ENCODE data around the gene PDE6D. TPM values are rescaled to one million over a fixed set of nuclear protein-coding genes. Genes with fewer than 3 reads are reported as not detected.
A peak's percentile ranks its signal among the peaks of the same experiment; 100 is the strongest.

Gene PDE6D
- total RNA-seq, 1 experiment from 2014 or later, result 68.2 TPM

DNA sequence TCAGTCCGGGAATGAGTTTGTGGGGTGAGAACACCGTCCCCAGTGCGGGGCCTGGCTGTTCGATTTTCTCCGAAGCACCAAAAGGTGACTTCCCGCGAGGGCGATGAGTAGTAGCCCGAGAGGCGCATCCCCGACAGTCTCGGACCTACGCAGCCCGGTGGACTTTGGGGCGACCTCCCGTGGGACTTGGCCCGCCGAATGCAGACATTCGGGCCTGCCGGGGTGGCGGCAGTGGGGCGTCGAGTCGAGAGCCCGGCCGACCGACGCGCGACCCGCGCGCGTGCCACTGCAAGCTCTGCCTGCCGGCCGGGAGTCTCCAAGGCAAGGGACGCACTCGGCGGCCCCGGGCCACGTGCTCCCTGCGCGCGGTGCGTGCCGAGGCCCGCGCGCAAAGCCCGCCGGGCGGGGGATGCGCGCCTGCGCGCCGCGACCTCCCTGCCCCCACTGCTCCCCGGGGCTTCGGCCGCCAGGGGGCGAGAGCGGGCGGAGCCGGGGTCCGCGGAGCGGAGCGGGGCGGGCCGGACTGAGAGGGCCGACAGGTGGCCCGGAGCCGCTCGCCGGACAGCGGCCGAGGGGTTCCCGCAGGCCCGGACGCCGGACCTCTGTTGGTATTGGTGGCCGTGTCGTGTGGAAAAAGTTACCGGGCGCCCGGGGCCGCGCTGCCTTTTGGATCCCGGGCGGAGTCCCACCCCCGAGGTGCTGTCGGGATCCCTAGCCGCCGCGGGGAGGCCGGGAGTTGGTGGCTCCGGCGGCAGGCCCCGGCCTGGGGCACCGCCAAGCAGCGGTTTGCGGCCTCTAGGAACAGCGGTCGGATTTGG is 70.9 kb downstream of the PDE6D start:
- DNase-seq (ENCODE audit: low spot score), result peak; percentile 67
- in situ Hi-C loops (cut with HindIII; ENCODE audit: low sequenced_read_pairs), result no loop called here

DNA sequence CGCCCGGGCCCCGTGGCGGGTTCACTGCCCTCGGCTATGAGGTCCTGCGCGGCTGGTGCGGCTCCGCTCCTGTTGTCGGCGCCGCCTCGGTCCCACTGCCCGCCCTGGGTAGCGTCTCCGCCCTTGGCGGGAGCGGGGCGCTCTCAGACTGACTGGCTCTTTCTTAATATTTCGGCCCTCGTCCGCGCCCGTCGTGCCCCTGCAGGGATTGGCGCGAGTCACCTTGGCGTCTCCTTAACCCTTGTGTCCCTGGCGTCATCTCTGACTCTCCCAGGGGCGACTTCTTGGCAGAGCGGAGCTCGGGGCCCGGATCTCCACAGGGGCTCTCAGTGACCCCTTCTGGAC is 71.5 kb downstream of the PDE6D start:
- peak; percentile 52 for DNase-seq (ENCODE audit: low spot score)
- in situ Hi-C loops (cut with HindIII; ENCODE audit: low sequenced_read_pairs), result no loop called here

DNA sequence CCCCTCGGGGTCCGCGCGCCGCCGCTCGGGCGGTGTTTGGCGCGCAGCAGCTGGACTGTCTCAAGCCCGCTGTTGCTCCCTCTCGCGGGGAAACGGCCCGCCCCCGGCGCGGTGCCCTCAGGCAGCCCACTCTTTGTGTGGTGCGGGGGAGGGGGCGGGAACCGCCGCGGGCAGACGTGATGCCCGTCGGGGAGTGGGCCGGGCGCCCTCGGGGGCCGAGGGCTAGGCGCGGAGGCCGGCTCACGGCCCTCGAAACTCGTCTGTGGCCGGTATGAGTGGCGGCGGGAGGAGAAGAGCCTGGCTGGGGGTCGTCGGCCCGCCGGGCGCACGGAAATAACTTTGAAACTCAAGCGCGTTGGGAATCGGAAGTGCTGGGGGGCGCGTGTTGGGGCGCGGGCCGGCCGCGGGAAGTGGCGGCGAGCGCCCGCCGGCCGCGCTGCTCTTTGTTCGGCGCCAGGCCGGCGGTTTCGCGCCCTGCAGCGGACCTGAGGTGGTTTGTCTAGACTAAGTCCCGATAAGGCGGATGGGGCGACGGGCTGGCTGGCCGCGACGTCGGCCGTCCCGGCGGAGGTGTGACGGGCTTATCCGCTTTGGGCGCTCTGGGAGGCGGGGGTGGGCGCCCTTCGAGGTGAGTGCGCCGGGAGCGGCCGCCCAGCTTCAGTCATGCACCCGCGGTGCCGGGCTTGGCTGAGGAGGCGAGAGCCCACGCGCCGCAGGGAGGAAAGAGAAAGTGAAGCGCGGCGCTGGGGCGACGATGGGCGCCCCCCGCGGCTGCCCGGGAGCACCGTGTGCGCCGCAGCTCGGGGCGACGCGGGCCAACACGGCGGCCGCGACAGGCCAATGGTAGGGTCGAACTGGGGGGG is 72.1 kb downstream of the PDE6D start:
- in situ Hi-C loops (cut with HindIII; ENCODE audit: low sequenced_read_pairs), result no loop called here
- no peak for DNase-seq (ENCODE audit: low spot score)

DNA sequence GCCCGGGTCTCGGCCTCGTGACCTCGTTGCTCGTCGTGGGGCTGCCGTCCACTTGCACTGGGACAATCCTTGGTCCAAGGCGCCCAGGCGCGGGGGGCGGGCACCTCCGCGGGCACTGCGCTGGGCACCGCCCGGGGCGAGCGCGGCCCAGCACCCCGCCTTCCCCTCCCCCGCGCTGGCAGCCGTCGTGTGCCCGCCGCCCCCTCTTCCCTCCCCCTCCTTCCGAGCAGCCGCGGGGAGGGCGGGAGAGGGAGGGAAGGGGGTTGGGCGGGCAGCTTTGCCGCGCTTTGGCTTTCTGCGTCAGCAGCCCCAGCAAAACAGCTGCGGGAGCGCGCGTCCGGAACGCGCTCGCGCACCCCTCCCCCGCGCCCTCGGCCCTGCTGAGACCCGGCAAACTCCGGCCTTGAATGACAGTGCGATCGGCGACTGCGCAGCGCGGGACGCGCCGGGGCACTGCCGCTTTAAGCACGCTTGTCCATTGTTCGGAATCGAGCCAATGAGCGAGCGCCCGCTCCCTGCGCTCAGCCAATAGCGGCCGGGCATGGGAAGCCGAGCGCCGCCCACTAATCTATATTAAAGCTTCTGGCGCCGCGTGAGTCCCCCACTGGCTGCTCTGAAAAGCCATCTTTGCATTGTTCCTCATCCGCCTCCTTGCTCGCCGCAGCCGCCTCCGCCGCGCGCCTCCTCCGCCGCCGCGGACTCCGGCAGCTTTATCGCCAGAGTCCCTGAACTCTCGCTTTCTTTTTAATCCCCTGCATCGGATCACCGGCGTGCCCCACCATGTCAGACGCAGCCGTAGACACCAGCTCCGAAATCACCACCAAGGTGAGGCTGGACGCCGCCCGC is 72.9 kb downstream of the PDE6D start, which contains the start of gene PTMA:
Gene PTMA, plus strand, starts transcription at position 599 of the 846 bp plus-strand sequence. Its CDS starts 182 bp downstream, at position 781.
- in situ Hi-C loops (cut with HindIII; ENCODE audit: low sequenced_read_pairs), result no loop called here
- peak; percentile 99 for DNase-seq (ENCODE audit: low spot score)

DNA sequence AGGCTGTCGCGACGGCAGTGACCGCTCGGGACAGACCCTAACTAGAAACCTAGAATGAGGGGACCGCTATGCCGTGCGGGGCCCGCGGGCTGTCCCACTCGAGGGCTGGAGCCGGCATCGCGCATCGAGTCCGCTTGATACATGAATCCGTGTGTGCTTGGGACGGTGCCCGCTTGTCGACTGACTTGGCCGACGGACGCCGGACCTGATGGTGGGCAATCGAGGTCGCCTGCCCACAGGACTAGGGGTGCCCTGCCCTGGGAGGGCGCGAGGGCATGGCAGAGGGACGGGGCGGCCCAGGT is 73.5 kb downstream of the PDE6D start:
- no peak for DNase-seq (ENCODE audit: low spot score)
- in situ Hi-C loops (cut with HindIII; ENCODE audit: low sequenced_read_pairs), result no loop called here

DNA sequence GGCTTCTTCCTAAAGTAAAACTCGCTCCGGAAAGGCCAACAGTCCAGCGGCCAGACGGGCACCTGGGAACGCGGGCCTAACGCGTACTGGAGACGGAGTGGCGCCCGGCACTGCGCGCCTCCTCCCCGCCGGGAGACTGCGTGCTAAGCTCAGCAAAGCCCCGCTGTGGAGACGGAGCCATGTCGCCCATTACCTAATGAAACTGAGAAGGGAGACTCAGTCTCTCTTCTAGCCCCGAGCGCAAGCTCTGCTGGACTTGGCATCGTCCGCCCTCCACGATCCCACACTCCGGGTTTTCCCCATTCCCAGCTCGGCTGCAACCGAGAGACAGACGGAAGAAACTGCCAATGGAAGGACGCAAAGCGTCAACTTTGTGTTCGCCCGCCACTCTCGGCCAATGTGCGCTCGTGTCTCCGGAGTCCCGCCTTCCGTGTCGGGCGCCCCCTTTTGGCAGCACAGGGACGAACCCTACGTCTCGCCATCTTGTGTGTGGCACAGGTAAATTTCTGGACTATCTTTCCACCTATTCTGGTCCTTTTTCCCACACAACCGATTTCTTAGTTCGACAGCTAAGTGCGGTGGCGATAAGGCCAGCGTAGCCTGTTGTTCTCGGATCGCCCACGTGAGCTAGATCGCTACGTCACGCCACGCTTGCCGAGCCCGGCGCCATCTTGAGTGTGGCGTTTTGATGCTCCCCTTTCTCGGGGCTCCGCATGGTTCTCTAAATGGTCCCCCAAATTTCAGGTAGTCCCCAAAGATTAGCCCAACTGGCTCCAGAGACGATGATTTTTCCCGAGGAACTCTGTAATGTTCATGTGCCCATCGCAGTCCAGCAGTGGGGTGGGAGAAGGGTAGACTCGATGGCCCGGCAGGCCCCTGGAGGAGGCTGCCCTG is 74.1 kb downstream of the PDE6D start:
- peak; percentile 99 for DNase-seq (ENCODE audit: low spot score)
- in situ Hi-C loops (cut with HindIII; ENCODE audit: low sequenced_read_pairs), result no loop called here

DNA sequence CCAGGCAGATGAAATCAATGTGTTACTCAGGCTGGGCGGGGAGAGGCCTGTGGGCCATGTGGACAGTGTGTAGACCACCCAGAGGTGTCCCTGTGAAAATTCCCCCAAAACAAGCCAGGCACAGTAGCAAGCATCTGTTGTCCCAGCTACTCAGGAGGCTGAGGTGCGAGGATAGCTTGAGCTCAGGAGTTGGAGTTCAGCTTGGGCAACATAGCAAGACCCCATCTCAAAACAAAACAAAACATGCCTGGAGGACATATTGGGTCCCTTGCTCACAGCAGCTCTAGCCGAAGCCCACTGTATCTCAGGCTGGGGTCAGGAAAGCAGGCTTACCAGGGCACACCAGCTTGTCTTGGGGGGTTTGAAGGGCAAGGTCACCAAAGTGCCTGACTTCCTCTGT is 77.1 kb downstream of the PDE6D start:
- in situ Hi-C loops (cut with HindIII; ENCODE audit: low sequenced_read_pairs), result no loop called here
- DNase-seq (ENCODE audit: low spot score), result no peak

DNA sequence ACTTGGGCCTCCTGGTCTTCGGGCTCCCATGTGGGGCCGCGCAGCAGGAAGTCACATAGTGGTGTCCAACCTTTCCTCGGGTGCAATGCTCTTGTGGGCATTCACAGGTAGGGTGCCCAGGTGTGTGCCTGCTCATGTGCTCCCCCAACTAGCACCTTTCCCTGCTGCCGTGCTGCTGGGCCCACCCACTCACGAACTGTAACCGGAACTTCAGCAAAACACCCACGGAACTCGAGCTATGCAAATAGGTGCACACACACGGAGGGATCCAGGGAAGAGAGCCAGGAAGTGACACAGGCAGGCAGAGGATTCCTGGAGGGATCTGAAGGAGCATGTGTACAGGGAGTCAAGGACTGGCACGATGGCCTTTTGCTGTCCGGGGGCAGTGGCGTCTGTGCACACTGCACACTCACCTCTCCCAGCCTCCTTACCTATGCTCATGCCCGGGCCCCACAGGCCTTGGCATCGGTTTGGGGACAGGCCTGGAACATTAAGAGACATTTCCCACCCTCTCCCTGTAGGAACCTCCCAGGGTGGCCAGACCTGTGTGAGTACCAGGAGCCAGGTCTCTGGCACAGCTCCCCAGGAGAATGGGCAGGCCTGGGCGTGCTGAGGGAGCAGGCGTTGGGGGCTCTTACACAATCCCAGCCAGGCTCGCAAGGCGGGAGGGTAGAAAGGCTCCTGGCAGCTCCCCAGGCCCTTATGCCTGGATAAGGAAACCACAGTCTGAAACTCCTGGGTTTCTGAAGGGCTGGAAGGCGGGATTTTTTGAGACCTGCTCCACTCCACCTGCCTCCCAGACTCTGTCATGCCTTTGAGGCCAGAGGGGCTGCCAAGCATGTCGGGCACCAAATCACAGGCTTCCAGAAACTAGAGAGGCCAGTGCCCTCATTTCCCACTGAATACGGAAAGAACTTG is 79.4 kb downstream of the PDE6D start:
- DNase-seq (ENCODE audit: low spot score), result no peak
- in situ Hi-C loops (cut with HindIII; ENCODE audit: low sequenced_read_pairs), result no loop called here

DNA sequence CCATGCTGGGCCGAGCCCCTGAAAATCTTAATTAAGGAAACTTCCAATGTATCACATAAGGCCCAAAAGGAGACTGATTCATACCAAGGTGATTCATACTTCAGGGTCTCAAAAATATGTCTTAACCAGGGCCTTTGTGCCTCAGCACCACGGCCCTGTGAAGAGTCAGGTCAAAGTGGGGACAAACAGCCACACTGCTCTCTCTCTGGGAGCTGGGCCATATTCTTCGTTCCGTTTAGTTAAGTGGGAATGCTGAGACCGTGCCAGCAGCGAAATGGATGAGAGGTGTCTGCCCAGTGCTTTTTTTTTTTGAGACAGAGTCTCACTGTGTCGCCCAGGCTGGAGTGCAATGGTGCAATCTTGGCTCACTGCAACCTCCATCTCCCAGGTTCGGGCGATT is 82.1 kb downstream of the PDE6D start:
- no peak for DNase-seq (ENCODE audit: low spot score)
- in situ Hi-C loops (cut with HindIII; ENCODE audit: low sequenced_read_pairs), result no loop called here

DNA sequence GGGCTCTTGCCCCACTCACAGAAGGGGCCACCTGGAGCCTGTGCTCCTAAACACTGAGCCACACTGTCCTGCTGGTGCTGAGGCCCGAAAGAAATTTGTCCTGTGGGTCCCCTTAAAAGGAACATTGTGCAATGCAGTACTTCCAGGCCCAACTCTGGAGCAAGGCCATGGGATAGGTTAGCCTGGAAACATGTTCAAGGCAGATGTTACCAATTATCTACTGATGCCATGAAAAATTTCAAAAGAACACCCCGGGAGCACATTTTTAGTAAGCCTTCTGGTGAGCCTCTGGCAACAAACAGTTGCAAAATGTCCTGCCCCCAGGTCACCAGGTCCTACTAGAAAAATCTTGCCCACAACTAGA is 85.1 kb downstream of the PDE6D start:
- DNase-seq (ENCODE audit: low spot score), result no peak
- in situ Hi-C loops (cut with HindIII; ENCODE audit: low sequenced_read_pairs), result no loop called here

DNA sequence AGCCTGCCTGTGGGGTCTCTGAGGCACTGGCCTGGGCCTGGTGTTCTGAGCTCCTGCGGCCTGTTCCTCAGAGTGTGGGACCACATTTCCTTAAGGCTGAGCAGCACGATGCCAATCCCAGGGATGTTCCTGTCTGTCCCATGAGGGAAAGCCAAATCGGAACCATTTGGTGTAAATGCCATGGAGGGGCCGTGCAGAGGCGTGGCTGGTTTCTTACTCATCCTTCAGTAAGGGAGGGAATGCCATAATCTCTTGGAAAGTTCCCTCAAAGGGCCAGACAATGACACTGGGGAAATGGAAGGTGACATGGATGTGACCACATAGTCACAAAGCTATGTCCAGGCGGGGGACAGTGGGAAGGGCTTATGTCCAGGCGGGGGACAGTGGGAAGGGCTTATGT is 87.1 kb downstream of the PDE6D start:
- no peak for DNase-seq (ENCODE audit: low spot score)
- in situ Hi-C loops (cut with HindIII; ENCODE audit: low sequenced_read_pairs), result no loop called here

DNA sequence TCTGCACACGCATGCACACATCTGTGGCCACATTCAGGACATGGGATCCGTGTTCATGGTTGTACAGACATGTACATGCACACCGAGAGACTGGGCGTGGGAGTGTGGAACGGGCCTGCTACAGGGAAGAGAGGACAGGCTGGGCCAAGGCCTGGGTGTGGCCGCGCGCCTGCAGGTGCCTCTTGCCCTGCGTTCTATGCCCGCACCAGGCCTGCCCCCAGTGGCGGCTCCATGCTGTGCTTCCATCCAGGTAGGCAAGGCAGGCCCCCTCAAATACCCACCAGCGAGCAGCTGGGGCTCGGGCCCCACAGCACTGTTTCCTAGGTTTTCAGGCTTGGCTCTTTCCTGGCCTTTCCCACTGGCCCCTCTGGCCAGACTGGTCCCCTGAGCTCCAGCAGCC is 88.2 kb downstream of the PDE6D start:
- in situ Hi-C loops (cut with HindIII; ENCODE audit: low sequenced_read_pairs), result no loop called here
- DNase-seq (ENCODE audit: low spot score), result no peak

DNA sequence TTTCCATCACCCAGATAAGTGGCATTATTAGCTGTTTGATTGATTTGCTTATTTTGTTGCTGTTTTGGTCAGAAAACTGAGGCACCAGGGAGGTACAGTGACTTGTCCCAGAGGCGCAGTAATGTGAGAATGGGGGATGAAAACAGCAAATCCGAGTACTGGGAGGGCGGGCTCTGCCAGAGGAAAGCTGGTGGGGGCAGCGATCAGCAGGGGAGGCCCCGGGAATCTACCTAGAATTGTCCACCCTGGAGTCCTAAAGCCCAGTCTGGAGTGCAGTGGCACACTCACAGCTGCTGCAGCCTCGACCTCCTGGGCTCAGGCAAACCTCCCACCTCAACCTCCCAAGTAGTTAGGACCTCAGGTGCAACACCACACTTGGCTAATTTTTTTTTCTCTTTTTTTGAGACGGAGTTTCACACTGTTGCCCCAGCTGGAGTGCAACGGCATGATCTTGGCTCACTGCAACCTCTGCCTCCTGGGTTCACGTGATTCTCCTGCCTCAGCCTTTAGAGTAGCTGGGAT is 89.8 kb downstream of the PDE6D start:
- no peak for DNase-seq (ENCODE audit: low spot score)
- in situ Hi-C loops (cut with HindIII; ENCODE audit: low sequenced_read_pairs), result no loop called here

DNA sequence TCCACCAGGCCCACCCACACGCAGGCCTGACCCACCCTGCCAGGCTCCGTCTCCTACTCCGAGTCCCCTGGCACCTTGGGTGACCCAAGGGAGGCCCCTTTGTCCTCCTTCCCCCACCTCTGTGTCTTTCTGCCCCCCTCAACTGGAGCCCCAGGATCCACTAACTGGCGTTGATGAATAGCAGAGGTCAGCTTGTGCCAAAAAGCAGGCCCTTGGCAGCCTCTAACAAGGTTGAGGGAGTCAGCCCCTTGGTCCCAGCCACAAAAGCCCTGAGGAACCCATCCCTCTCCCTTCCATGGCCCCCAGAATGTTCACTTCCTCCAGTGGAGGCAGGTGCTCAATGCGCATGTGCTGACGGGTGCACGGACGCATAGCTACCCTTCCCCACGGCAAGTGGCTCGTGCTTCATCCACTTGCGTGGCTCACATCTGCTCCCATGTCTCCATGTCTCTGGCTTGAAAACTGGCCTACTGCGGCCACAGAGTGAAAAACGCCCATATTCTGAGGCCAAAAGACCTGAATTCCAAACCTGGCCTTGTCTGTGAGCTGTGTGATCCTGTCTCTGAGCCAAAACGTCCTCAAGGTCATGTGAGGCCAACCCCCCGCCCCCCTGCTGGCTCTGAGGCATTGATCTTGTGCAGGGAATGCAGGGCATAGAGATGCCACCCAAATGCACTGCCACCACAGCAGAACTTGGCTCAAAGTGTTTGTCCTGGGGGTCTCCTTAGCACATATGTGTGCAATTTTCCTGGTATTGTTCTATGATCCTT is 91.8 kb downstream of the PDE6D start:
- in situ Hi-C loops (cut with HindIII; ENCODE audit: low sequenced_read_pairs), result no loop called here
- no peak for DNase-seq (ENCODE audit: low spot score)

DNA sequence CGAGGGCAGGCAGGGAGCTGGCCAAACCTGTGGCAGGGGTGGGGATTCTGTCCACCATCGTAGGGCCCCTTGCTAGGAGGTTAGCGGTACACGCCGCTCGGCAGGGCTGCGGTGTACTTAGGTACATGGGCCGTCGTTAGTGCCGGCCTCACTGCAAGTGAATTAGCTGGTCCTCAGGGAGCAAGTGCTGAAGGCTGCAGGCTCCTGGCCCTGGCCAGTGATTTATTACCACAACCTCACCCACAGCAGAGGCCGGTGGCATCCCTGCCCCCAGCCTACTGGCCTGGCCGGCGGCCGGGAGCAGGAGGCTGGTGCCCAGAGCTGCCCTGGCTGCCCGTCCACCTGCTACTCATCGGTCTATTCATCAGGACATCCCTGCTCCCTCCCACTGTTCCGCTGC is 92.4 kb downstream of the PDE6D start:
- peak; percentile 36 for DNase-seq (ENCODE audit: low spot score)
- in situ Hi-C loops (cut with HindIII; ENCODE audit: low sequenced_read_pairs), result no loop called here

DNA sequence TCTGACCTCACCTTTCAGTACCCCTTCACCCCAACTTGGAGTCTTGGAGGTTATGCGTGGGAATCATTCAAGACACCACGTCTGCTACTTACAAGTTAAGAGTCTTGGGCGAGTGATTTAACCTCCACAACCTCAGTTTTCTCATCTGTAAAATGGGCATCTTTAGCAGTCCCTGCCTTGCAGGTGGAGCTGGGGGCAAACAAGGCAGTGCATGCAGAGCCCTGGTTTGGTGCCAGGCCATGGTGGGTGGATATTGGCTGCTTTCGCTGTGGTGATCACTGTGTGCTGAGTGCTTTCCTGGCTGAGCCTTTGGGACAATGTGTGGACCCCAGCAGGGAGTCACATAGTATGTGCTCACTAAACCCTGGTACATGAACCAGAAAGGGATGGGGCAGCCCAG is 93.1 kb downstream of the PDE6D start:
- no peak for DNase-seq (ENCODE audit: low spot score)
- in situ Hi-C loops (cut with HindIII; ENCODE audit: low sequenced_read_pairs), result no loop called here
